NK-92 (cell line): ENCODE results near the gene SLC22A1.
"Not testable (repeated sequence)": the region's sequence is repeated elsewhere in the genome, so short reads cannot be mapped to it uniquely, and the experiment has no call there.

Experiments used
- DNase-seq: peaks from one replicate; lab custom pipeline; 2025; ENCODE audit not compliant: unreplicated experiment; lab: John Stamatoyannopoulos, UW

Gene SLC22A1

DNA sequence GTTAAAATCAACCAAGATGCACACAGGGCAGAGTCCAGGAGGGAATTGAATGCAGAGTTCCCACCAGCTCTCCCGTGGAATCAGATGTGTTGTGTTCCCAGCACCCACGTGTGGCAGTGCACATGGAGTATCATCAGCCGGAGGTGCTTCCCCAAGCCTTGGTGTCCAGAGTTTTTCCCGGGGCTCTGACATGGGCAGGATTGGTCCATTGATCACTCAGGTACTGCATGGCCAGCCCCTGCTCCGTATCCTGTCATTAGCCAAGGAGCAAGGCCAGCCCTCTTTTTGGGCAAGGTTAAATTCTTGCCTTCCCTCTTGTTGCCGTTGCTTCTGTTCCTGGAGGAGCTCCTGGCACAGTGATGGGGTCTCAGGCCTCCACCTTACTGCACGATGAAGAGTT, 28.6 kb upstream of the SLC22A1 start:
- no peak for DNase-seq

DNA sequence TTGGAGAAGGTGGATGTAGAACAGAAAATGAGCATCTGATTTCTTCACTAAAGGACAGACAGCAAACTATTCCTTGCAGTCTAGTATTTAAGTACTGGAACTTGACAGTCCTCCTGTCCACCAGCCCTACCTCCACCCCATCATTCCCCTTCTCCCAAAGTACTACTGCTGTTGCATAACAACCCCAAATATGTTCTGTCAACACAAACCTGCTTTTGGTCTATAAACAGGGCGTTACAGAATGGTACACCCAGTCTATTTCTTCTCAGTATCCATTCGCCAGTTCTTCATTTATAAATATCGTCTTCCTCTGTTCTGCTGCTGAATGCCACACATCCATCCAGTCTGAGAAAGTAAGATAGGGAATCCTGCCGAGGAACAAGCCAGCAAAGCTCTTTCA, 27.7 kb upstream of the SLC22A1 start:
- DNase-seq: no peak

DNA sequence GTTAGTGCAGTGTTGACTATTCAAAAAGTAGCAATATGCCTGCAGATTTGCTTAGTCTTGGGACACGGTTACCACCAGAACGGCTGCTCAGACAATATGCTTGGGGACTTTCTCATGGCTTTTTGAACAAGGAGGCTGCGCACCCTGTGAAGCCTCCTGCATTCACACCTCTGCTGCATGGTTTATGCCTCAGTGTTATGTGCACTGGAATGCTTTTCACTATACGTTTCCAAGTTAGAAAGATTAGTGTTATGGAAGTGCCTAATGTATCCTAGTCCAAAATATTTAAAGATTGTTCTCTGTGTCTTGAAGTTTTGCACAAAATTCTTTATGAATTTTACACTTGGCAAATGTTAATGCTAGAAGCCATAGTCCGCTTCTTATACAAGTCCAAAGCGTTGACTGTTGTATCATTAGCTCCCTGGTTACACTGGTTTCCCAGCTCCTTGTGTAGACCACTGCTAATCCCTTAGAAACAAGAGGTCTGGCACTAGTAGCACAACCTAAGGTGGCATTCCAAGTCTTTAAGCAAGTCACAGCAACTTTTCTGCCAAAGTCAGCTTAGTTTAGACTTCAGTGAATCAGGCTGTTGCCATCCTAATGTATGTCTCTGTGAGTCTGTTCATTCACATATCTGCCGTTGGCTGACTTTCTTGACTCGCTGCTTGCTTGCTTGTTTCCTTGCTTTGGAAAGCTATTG, 26.3 kb upstream of the SLC22A1 start:
- no peak for DNase-seq

DNA sequence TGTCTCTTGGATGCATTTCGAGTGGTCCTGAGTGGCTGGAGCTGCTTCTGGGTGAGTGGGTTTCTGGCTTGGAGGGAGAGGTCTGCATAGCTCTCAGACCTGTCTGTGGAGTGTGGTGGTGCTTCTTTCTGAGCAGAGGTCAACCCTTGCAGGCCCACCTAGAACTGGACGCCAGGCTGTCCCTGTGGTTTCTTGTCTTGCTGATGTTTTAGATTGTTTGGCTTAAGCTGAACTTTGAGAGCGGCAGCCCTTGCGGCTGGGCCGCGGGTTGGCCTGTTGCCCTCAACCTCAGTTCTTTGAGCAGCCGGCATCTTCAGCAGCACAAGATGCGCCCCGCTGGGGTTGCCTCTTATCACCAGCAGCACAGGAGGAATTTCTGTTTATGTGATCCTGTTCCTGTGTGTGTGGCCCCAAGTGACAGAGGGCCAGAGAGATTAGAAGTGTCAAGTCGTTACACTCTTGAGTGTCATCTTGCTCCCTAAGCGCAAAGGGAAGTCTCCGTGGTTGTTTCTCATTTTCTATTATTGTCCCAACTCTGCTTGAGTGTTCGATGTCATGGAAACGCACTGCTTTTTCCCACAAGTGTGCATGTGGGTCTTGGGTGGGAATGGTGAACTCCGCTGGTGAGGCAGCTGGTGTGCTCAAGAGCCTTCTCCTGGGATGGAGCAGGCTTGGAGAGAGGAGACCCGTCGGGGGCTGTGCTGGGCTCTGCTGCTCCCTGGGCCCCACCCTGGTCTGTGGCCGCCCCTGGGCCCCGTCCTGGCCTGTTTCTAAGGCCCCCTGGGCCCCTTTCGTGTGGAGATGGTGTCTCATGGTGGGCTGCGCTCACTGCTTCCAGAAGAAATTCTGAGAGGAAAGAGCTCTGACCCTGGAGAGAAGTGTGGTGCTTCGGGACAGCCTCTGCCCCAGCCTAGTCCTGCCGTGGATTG, 20.1 kb upstream of the SLC22A1 start:
- no peak for DNase-seq

DNA sequence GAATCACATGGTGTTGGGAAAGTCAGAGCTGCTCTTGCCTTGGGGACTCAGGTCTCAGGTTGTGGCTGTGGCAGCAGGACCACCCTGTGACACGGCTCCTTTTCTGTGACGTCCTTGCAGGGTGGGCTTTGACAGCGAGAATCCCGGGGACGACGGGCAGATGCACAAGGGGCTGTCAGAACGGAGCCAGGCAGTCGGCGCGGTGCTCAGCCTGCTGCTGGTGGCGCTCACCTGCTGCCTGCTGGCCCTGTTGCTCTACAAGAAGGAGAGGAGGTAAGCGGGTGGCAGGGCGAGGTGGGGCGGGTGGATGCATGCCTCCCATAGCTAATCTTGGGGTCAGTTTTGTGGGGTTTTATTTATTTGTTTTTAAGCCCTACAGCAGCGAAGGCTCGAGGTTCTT, 19.2 kb upstream of the SLC22A1 start:
- no peak for DNase-seq

DNA sequence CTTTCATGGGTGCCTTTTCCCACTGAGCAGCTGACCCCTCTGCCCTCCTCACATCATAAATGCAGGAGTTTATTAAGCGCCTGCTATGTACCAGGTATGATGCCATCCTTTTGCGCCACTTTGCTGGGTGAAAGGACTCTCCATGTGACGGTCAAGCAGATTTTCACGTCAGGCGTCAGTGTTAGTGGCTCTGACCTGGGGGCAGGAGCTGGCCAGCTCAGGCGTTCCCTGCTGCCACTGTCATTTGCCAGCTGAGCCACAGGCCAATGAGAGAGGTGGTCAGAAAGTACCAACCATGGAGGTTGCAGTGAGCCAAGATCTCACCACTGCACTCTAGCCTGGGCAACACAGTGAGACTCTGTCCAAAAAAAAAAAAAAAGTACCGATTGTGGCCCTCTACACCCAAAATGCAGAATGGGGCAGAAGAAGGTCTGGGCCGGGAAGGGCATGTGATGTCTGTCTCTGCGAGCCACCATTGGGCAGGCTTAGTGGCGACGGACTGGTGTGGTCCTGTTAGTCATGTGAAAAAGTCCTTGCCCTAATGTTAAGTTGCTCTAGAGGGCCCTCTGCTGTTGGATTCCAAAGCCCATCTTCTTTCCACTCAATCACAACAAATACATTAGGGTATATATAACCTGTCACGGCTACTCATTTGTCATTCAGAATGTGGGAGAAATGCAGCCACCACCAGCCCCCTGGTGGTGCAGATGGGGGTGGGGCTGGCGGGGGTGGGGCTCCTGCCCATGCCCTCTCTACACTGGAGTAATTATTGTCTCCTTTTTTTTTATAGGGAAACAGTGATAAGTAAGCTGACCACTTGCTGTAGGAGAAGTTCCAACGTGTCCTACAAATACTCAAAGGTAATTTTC, 18.4 kb upstream of the SLC22A1 start:
- DNase-seq: no peak

DNA sequence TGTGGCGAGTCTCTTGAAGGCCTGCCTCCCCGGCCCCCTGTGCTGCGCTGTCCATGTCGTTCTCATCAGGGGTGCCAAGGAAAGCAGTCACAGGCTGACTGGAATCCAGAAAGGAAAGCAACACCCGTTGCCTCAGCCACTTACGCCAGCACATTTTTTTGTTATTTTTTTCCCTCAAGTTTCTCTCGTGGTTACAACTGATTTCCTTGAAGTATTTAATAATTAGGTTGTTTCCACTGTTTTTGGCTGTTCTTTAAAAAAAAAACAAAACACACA, 17.9 kb upstream of the SLC22A1 start:
- no peak for DNase-seq

DNA sequence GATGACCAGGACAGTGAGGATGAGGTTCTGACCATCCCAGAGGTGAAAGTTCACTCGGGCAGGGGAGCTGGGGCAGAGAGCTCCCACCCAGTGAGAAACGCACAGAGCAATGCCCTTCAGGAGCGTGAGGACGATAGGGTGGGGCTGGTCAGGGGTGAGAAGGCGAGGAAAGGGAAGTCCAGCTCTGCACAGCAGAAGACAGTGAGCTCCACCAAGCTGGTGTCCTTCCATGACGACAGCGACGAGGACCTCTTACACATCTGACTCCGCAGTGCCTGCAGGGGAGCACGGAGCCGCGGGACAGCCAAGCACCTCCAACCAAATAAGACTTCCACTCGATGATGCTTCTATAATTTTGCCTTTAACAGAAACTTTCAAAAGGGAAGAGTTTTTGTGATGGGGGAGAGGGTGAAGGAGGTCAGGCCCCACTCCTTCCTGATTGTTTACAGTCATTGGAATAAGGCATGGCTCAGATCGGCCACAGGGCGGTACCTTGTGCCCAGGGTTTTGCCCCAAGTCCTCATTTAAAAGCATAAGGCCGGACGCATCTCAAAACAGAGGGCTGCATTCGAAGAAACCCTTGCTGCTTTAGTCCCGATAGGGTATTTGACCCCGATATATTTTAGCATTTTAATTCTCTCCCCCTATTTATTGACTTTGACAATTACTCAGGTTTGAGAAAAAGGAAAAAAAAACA, 16.6 kb upstream of the SLC22A1 start:
- DNase-seq: no peak

DNA sequence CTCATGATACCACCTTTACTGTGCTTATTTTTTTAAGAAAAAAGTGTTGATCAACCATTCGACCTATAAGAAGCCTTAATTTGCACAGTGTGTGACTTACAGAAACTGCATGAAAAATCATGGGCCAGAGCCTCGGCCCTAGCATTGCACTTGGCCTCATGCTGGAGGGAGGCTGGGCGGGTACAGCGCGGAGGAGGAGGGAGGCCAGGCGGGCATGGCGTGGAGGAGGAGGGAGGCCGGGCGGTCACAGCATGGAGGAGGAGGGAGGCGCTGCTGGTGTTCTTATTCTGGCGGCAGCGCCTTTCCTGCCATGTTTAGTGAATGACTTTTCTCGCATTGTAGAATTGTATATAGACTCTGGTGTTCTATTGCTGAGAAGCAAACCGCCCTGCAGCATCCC, 15.6 kb upstream of the SLC22A1 start:
- no peak for DNase-seq

DNA sequence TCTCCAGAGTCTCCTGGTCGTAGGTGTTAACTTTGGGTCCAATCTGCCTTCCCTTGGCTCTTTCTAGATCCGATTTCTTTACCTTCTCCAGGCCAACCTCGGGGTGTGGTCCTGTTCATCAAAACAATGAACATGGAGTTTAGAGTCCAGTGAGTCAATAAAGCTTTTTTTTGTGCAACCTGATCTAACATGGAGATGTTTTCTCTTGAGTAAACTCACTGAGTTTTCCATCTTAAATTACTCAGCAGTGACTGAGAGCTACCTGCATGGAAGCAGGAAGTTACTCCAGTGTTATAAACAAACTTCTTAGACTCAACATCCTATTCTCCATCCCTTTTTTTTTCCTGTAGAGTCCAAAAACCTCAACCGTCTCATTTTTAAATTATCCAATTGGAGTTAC, 14.9 kb upstream of the SLC22A1 start:
- no peak for DNase-seq

DNA sequence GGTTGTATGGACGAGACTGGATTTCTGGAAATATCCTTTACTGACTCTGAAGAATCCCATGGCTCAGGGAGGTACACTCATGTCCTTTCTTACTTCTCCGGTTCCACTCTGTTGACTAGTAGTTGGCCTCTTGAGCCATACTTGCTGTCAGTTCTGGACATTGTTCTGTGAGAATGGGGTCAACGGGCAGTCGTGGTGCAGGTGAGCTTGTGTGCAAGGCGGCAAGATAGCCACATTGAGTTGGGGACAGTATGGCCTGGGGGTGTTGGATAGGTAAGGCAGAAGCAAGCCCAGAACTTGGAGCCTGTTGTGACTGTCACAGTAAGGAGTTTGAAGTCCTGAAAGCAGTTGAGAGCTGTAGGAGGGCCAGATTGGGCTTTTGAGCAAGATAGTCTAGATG, 13.5 kb upstream of the SLC22A1 start:
- DNase-seq: no peak

DNA sequence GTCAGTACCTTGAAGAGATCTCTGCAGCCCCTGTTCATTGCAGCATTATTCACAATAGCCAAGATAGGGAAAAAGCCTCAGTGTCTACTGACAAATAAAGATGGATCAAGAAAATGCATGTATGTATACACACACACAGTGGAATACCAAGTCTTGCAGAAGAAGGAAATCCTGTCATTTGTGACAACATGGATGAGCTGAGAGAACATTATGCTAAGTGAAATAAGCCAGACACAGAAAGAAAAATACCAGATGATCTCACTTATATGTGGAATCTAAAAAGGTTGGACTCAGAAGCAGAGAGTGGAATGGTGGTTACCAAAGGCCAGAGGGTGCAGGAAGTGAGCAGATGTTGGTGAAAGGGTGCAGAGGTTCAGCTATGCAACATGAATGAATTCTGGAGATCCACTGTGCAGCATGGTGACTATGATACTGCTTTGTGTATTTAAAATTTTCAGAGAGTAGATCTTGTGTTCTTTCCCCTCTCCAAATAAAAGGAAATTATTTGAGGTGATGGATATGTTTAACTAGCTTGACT, 11.0 kb upstream of the SLC22A1 start:
- no peak for DNase-seq

DNA sequence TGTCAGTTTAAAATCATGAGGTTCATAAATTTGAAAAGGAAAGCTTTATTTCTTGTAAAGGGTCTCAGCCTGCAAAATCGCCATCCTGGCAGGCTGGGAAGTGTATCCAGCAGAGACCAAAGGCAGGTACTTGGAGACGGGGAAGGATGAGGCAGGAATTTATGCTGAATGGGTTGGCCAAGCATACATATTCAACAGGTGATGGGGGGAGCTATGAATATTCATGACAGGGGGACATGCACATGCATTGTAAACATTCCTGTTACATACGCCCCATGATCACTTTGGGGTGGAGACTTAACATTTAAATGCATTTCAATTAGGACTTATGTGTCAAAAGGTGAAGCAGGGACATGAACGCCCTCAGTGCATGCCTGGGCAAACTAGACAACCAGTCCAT, 9.8 kb upstream of the SLC22A1 start:
- DNase-seq: no peak

DNA sequence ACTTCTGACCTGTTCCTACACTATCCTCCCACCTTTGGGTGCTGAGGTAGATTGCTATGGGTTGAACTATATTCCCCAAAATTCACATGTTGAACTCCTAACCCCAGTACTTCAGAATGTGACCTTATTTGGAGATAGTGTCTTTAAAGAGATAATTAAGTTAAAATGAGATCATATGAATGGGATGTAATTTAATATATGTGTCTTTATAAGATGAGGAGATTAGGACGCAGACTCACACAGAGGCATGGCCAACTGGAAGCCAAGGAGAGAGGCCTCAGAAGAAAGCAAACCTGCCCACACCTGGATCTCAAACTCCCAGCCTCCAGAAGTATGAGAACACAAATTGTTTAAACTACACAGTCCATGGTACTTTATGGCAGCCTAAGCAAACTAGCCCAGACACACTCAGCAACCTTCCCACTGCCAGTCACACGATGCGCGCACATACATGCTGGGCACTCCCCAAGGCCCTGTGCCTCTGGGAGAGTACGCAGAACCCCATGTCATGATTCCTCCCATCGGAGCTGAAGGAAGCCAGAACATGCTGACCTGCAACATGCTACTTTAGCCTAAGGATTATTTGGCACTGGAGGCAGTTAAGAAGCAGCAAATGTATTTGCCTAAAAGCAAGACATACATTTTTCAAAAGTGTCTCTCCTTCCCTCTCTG, 8.9 kb upstream of the SLC22A1 start:
- no peak for DNase-seq

DNA sequence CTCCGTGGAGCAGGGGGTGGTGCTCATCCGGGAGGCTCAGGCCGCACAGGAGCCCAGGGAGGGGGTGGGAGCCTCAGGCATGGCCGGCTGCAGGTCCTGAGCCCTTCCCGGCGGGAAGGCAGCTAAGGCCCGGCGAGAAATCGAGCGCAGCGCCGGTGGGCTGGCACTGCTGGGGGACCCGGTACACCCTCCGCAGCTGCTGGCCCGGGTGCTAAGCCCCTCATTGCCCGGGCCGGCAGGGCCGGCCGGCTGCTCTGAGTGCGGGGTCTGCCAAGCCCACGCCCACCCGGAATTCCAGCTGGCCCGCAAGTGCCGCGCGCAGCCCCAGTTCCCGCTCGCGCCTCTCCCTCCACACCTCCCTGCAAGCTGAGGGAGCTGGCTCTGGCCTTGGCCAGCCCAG, 7.1 kb upstream of the SLC22A1 start:
- not testable (repeated sequence) for DNase-seq

DNA sequence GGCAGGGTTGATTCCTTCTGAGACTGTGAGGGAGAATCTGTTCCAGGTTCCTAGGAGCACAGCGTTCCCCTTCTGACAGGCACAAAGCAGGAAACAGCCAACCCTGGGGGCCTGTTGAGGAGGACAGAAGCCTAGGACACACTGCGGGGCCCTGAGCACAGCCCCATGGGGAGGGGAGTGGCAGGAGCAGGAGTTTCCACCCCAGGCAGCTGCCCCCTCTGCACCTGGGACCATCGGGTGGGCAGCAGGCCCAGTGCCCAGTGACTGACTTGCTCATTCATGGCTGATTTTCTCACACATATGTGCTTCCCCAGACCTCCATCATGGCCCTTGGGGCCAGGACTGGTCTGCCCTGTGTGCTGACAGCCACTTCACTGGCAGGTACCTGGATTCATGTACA, 6.2 kb upstream of the SLC22A1 start:
- DNase-seq: no peak

DNA sequence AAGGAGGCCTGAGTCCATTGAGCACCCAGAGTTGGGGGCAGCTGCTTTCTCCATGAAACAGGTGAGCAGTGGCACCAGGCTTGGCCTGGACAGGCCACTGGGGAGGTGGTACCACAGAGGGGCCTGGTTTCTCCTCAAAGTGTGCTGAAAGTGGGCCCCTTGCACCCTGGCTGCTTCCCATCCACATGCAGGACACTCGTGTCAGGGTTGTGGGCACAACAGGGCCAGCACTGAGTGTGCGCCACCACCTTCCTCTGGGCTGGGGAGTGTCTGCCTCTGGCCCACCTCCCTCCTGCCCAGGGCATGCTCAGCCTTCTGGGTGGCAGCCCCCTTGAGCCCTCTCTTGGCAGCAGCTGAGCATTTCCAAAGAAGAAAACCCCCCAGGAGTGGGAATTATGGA, 5.2 kb upstream of the SLC22A1 start:
- DNase-seq: no peak

DNA sequence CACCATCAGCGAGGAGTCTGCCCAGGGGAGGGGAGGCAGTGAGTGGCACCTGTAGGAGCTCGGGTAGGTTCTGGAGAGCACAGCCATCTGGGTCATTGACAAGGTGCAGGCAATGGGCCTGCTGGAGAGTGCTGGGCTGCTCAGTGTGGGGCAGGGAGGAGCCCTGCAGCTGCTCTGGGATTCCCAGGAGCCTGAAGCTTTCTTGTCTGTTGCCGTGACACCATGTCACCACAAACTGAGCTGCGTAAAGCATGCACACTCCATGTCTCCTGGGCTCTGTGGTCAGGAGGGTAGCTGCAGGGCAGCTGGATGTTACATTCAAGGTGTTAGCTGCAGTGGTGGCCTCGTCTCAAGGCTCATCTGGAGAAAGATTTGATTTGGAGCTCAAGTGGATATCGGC, 4.5 kb upstream of the SLC22A1 start:
- DNase-seq: no peak

DNA sequence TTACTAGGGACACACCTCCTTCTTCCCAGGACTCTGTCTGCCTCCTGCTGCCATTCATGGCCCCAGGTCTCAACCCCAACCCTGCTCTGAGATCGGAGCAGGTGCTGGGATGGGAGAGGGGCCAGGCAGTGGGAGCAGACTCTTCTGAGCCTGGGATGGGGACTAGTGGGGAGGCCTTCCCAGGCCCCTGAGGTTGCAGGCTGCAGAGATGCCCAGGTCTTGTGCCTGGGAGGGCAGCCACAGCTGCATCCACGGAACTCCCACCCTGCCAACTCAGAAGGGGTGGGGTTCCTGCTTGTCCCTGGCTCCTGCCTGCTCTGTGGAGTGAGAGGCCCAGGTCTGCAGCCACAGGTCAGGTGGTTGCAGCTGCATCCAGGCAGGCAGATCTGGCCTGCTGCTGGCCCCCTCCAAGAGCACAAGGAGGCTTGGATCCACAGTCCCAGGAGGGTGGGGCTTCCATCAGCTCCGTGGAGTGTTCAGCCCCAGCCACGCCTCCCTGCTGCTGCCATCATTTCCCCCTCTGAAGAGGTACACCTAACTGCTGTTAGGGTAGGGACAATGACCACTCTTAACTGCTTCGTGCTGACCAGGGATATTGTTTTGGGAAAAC, 2.9 kb upstream of the SLC22A1 start:
- no peak for DNase-seq

DNA sequence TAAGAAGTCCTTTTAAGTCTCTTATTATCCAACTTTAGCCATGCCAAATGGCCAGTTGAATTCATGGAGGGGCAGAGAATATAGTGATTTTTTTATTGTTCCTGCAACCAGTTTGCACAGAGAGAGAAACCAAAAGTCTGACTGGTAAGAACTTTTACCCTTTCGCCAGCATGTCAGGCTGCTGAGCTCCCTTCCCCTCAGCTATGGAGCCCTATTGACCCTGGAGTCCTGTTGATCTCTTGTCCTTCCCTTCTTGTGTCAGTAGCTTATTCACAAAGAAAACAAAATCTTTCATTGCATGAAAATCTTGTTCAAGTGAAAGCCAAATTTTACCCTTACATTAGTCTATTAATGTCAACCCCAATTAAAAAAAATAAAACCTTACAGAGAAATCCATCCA, 1.5 kb upstream of the SLC22A1 start:
- no peak for DNase-seq
